Measurements from ENCODE around the gene JUNB.

JUNB gene

GRCh38 chr19:12821761-12822160 lies 30.5 kb downstream of the JUNB start:
- H3K27ac ChIP-seq: no peak overlapping the region
- TF ChIP-seq CTCF (conservative IDR thresholded peaks at IDR 0.05) (no peak), ZFX (IDR thresholded peaks at IDR 0.05) (no peak)

GRCh38 chr19:12825254-12826131 lies 34.2 kb downstream of the JUNB start:
- no peak overlapping the region for H3K27ac ChIP-seq
- TF ChIP-seq CTCF (conservative IDR thresholded peaks at IDR 0.05) (peak; percentile 86), ZFX (IDR thresholded peaks at IDR 0.05) (no peak)

- TF ChIP-seq CTCF (conservative IDR thresholded peaks at IDR 0.05) (no peak), ZFX (IDR thresholded peaks at IDR 0.05) (no peak)
- H3K27ac ChIP-seq: no peak overlapping the region
Measured at GRCh38 chr19:12828494-12828893, 37.2 kb downstream of the JUNB start.

GRCh38 chr19:12833418-12833737 lies 42.1 kb downstream of the JUNB start:
- H3K27ac ChIP-seq: no peak overlapping the region
- TF ChIP-seq ZFX (IDR thresholded peaks at IDR 0.05) (no peak), CTCF (conservative IDR thresholded peaks at IDR 0.05) (no peak)

- H3K27ac ChIP-seq: no peak overlapping the region
- no peak for TF ChIP-seq CTCF (conservative IDR thresholded peaks at IDR 0.05)
Measured at GRCh38 chr19:12833738-12834565, 42.7 kb downstream of the JUNB start.

GRCh38 chr19:12834566-12834943 lies 43.3 kb downstream of the JUNB start, which contains the start of gene RTBDN:
Gene RTBDN, minus strand, starts transcription at chr19:12834579. Its CDS starts 4,600 bp downstream, at chr19:12829979.
- no peak within 1 kb of the TSS for H3K27ac ChIP-seq
- no peak for TF ChIP-seq CTCF (conservative IDR thresholded peaks at IDR 0.05)
- no peak for TF ChIP-seq ZFX (IDR thresholded peaks at IDR 0.05)

Data from C4-2B (cell line).